ENCODE results near the gene GAREM1.

The GAREM1 gene

DNA sequence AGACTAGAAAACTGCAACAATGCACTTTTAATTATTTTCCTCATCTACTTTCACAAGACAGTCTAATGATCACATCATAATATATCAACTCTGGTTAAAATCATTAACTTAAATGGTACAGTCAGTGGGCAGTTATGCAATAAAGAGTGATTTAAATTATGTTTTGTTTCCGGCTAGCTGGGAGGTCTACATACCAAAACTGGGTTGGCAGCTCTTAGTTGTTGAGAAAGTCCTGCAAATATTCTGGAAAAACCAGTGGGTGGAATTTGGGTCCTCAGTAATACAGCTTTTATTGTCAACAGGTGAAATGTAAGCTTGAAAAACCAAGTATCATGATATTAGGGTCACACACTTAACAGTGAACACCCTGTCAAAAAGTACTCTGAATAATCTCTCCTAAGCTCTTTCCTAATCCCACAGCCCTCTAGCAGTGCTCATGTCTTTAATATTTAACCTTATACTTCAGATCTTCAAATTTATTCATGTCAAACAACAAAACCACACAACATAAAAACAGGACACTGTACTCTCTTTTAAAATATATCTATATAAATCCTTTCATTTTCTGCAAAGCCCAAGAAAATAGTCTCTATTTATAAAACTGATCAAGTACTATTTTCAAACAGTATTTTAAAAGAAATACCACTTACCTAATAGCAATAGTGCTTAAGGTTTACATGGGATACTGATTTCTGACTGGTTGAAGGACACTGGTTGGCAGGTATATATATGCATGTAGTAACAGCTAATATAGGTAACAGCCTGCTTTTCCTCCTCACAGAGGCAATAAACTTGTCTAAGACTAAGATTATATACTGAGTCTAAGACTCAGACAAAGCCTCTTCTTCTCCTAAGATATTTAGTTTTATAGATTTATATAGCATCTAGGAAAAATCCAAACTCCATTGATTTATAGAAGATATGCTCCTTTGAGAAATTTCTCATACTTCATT is 103.8 kb downstream of the GAREM1 start:
- Histone ChIP-seq H3K36me3 (ENCODE audit: control insufficient read depth, insufficient read depth, low read length, severe bottlenecking) (no peaks in the 10 kb centered on the region), H3K9ac (ENCODE audit: low read length) (no peak overlapping the region), H3K4me3 (ENCODE audit: low read length) (no peak overlapping the region), H3K27me3 (replicated peaks; ENCODE audit: control insufficient read depth, insufficient read depth, low read length) (no peaks in the 10 kb centered on the region), H3K9me3 (ENCODE audit: control insufficient read depth, low read length) (no peaks in the 10 kb centered on the region), H3K4me1 (ENCODE audit: control insufficient read depth, insufficient read depth, low read length) (peaks cover 38% of the 10 kb centered on the region)
- peak; percentile 79 for DNase-seq (ENCODE audit: low read depth)

DNA sequence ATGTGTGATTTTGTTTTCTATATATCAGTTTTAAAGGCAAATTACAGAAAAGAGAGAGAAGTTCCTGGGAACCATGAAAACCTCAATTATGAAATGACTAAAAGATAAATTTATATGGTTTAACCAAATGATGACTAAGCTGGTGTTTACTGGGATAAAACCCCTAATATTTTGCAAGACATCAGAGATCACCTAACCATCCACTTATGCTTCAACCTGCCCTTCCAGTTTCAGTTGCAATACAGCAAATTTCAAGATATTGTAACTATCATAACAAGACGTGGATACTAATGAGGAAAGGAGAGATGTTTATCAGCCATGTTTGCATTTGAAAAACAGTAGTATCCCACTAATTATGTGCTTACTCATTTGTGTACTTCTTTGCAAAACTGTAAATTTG is 108.2 kb downstream of the GAREM1 start:
- Histone ChIP-seq H3K4me3 (ENCODE audit: low read length) (no peak overlapping the region), H3K9me3 (ENCODE audit: control insufficient read depth, low read length) (no peaks in the 10 kb centered on the region), H3K9ac (ENCODE audit: low read length) (no peak overlapping the region), H3K36me3 (ENCODE audit: control insufficient read depth, insufficient read depth, low read length, severe bottlenecking) (no peaks in the 10 kb centered on the region), H3K27me3 (replicated peaks; ENCODE audit: control insufficient read depth, insufficient read depth, low read length) (no peaks in the 10 kb centered on the region), H3K4me1 (ENCODE audit: control insufficient read depth, insufficient read depth, low read length) (peaks cover 31% of the 10 kb centered on the region)
- DNase-seq (ENCODE audit: low read depth): no peak

DNA sequence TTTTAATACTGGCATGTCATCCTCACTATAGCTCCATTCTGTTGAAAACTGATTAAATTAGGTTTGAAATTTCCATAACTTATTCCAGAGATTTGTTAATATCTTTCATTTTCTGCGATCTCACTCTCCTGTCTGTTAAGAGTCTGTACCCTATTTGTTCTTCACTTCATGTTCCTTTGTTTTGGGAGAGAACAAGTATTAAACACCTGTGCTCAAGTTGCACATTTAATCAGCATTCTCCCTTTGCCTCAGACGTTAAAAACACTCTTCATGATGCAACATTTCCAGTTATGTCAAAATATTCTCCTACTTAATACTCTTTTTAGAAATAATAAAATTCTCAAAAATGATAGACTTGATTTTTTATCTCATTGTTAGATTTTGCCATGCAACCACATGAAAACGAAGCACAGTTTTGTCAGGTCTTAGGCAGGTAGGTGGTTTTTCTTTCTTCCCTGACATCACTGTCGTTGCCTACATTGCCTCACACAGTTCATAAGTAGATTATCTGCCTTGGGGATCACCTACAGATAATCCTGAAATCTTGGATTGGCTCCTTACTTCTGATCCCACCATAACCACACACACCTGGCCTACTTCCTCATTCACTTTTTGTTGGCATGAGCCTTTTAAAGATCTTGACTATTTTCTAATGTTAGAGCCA is 109.9 kb downstream of the GAREM1 start:
- no peak for DNase-seq (ENCODE audit: low read depth)
- Histone ChIP-seq H3K4me1 (ENCODE audit: control insufficient read depth, insufficient read depth, low read length) (peaks cover 23% of the 10 kb centered on the region), H3K36me3 (ENCODE audit: control insufficient read depth, insufficient read depth, low read length, severe bottlenecking) (no peaks in the 10 kb centered on the region), H3K27me3 (replicated peaks; ENCODE audit: control insufficient read depth, insufficient read depth, low read length) (no peaks in the 10 kb centered on the region), H3K9me3 (ENCODE audit: control insufficient read depth, low read length) (no peaks in the 10 kb centered on the region), H3K4me3 (ENCODE audit: low read length) (peak overlapping the region; percentile 12), H3K9ac (ENCODE audit: low read length) (no peak overlapping the region)

DNA sequence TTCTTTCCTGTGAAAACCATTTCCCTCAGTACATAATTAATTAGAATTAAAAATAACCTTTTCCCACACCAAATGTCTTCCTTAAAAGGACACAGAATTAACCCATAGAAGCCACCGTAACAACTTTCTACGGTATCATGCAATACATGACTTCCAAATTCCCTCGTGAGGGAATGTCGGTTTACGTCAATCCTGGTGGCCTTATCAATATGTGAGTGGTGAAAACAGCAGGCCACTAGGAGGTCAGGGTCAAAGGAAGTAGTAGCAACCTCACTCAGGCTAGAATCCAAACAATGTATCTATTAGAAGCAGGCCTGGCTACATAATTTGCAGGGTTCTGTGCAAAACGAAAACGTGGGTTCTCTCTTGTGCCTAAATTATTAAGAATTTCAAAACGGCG is 112.2 kb downstream of the GAREM1 start:
- no peak overlapping the region for H3K9ac ChIP-seq (ENCODE audit: low read length)
- no peaks in the 10 kb centered on the region for H3K9me3 ChIP-seq (ENCODE audit: control insufficient read depth, low read length)
- no peak overlapping the region for H3K4me3 ChIP-seq (ENCODE audit: low read length)
- H3K27me3 ChIP-seq (replicated peaks; ENCODE audit: control insufficient read depth, insufficient read depth, low read length): no peaks in the 10 kb centered on the region
- H3K36me3 ChIP-seq (ENCODE audit: control insufficient read depth, insufficient read depth, low read length, severe bottlenecking): no peaks in the 10 kb centered on the region
- peaks cover 25% of the 10 kb centered on the region for H3K4me1 ChIP-seq (ENCODE audit: control insufficient read depth, insufficient read depth, low read length)
- no peak for DNase-seq (ENCODE audit: low read depth)

DNA sequence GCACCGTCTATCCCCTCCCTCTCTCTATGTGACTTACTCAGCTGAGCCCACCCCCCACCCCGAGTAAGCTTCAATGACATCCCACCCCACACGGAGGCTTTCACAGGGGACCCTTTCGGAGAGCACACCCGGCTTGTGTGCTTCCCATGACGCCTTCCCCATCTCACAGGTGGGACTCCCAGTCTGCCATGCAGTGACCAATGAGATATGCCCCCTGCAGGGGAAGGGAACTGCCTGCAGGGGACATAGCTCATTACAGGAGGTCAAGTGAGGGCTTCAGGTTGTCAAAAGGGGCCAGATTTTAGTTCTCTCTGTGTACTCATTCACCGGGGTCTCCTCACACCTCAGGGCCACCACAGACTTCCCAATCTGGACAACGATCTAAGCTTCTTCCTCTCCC is 112.6 kb downstream of the GAREM1 start:
- DNase-seq (ENCODE audit: low read depth): no peak
- H3K36me3 ChIP-seq (ENCODE audit: control insufficient read depth, insufficient read depth, low read length, severe bottlenecking): no peaks in the 10 kb centered on the region
- H3K4me1 ChIP-seq (ENCODE audit: control insufficient read depth, insufficient read depth, low read length): peaks cover 25% of the 10 kb centered on the region
- no peaks in the 10 kb centered on the region for H3K27me3 ChIP-seq (replicated peaks; ENCODE audit: control insufficient read depth, insufficient read depth, low read length)
- H3K9ac ChIP-seq (ENCODE audit: low read length): no peak overlapping the region
- H3K4me3 ChIP-seq (ENCODE audit: low read length): no peak overlapping the region
- no peaks in the 10 kb centered on the region for H3K9me3 ChIP-seq (ENCODE audit: control insufficient read depth, low read length)

DNA sequence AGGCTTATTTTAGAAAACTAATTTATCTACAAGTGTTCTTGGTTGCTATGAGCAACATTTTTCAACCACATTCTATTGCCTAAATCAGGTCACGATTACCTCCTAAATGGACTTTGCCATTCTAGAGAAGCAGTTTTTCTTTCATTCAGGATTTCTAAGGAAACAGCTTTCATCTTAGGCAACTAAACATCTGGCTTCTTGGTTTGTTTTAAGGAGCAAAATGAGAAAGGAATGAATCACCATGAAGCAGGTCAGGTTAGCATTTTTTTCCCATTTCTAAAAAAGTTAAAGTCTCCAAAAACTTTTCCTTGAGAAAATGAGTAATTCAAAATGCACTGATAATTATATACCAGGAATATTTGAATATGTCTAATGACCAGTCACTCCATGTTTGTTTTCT is 114.8 kb downstream of the GAREM1 start:
- no peak overlapping the region for H3K4me3 ChIP-seq (ENCODE audit: low read length)
- no peak overlapping the region for H3K9ac ChIP-seq (ENCODE audit: low read length)
- peaks cover 20% of the 10 kb centered on the region for H3K4me1 ChIP-seq (ENCODE audit: control insufficient read depth, insufficient read depth, low read length)
- no peaks in the 10 kb centered on the region for H3K27me3 ChIP-seq (replicated peaks; ENCODE audit: control insufficient read depth, insufficient read depth, low read length)
- no peaks in the 10 kb centered on the region for H3K9me3 ChIP-seq (ENCODE audit: control insufficient read depth, low read length)
- H3K36me3 ChIP-seq (ENCODE audit: control insufficient read depth, insufficient read depth, low read length, severe bottlenecking): no peaks in the 10 kb centered on the region
- peak; percentile 68 for DNase-seq (ENCODE audit: low read depth)

DNA sequence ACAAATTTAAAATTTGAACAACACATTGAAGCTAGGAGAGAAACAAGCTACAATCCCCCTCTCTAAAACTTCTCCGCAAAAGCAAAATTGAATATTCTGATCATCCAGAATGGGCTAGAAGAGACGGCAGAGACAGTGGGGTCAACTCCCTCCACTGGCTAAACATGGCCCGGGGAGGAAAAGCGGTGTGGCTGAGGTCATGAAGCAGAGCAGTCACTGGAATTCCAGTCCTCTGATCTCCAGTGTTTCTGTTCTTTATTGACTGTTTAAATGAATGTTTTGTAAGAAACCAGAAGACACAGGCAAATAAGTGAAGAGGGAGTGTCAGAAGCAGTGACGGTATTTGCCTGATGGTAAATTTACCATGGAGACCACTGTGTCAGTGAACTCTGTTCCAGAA is 116.2 kb downstream of the GAREM1 start:
- no peaks in the 10 kb centered on the region for H3K9me3 ChIP-seq (ENCODE audit: control insufficient read depth, low read length)
- H3K4me3 ChIP-seq (ENCODE audit: low read length): no peak overlapping the region
- peaks cover 27% of the 10 kb centered on the region for H3K4me1 ChIP-seq (ENCODE audit: control insufficient read depth, insufficient read depth, low read length)
- DNase-seq (ENCODE audit: low read depth): no peak
- no peaks in the 10 kb centered on the region for H3K36me3 ChIP-seq (ENCODE audit: control insufficient read depth, insufficient read depth, low read length, severe bottlenecking)
- H3K9ac ChIP-seq (ENCODE audit: low read length): no peak overlapping the region
- H3K27me3 ChIP-seq (replicated peaks; ENCODE audit: control insufficient read depth, insufficient read depth, low read length): no peaks in the 10 kb centered on the region

DNA sequence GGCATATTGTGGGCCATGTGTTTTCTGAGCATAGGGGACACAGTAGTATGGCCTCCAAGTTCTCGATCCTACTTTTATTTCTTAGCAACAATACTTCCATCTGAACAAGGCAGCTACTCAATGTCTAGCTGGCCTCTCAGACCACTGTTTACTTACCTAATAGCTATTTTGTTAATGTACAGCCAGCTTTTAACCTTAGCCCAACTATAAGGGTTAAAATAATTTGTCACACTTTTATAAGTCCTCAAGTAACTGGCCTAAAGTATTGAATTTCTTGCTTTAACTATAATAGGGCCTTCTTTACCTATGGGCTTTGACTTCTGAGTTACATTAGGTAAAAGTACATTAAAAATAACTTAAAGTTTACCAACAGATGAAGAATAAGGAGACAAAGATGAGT is 117.4 kb downstream of the GAREM1 start:
- Histone ChIP-seq H3K27me3 (replicated peaks; ENCODE audit: control insufficient read depth, insufficient read depth, low read length) (no peaks in the 10 kb centered on the region), H3K9me3 (ENCODE audit: control insufficient read depth, low read length) (no peaks in the 10 kb centered on the region), H3K36me3 (ENCODE audit: control insufficient read depth, insufficient read depth, low read length, severe bottlenecking) (no peaks in the 10 kb centered on the region)

DNA sequence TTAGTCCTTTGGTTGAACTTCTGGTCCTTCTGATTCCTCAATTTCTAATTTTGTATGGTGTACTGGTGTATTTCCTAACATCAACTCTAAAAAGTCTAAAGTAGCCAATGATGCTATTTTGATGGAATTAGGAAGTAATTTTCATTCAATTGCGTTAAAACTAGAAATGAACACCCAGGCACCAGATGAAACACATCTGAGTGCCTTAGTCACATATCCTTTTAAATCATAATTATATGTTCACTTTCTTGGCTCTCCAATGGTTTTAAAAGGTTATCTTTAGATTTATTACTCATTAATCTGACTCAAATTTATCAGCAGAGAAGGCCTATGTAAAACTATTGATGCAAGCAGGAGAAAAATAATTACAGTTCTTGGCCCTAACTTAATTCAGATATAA is 119.7 kb downstream of the GAREM1 start:
- Histone ChIP-seq H3K27me3 (replicated peaks; ENCODE audit: control insufficient read depth, insufficient read depth, low read length) (no peaks in the 10 kb centered on the region), H3K36me3 (ENCODE audit: control insufficient read depth, insufficient read depth, low read length, severe bottlenecking) (no peaks in the 10 kb centered on the region), H3K4me1 (ENCODE audit: control insufficient read depth, insufficient read depth, low read length) (peaks cover 53% of the 10 kb centered on the region), H3K9ac (ENCODE audit: low read length) (no peak overlapping the region), H3K9me3 (ENCODE audit: control insufficient read depth, low read length) (no peaks in the 10 kb centered on the region), H3K4me3 (ENCODE audit: low read length) (no peak overlapping the region)
- no peak for DNase-seq (ENCODE audit: low read depth)

More for the DNA sequence above, 117.4 kb downstream of the GAREM1 start:
- Histone ChIP-seq H3K4me1 (ENCODE audit: control insufficient read depth, insufficient read depth, low read length) (peaks cover 35% of the 10 kb centered on the region), H3K9ac (ENCODE audit: low read length) (no peak overlapping the region), H3K4me3 (ENCODE audit: low read length) (no peak overlapping the region)
- no peak for DNase-seq (ENCODE audit: low read depth)

DNA sequence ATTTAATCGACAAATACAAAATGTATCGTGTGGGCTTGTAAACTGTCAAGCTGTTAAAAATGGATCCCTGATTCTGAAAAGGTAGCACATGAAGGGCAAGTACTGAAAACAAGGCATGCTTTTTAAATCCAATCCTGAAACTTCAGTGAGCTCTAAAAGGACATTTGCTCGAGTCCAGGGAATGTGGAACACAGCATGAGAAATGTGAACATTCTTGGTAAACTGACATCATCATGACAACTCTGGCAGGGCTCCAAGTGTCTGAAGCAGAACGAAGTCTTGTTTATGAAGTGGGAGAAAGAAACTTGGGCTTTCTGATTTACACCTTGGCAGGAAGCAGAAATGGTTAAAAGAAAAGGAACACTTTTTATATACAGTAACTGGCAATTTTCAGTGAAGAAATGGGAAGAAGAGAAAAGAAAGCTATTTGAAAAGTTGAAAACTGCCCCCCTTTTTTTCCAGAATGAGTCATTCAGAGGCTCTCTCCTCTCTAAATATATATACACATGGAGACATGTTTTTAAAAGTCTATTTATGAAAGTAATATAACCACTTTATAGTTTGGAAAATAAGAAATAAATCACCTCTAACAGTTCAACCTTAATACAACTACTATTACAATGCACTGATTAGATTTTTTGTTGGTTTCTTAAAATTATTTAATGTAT is 120.8 kb downstream of the GAREM1 start:
- Histone ChIP-seq H3K9ac (ENCODE audit: low read length) (peak overlapping the region; percentile 47), H3K36me3 (ENCODE audit: control insufficient read depth, insufficient read depth, low read length, severe bottlenecking) (no peaks in the 10 kb centered on the region), H3K4me3 (ENCODE audit: low read length) (peak overlapping the region; percentile 61), H3K9me3 (ENCODE audit: control insufficient read depth, low read length) (no peaks in the 10 kb centered on the region), H3K27me3 (replicated peaks; ENCODE audit: control insufficient read depth, insufficient read depth, low read length) (no peaks in the 10 kb centered on the region), H3K4me1 (ENCODE audit: control insufficient read depth, insufficient read depth, low read length) (peaks cover 50% of the 10 kb centered on the region)
- peak; percentile 97 for DNase-seq (ENCODE audit: low read depth)

DNA sequence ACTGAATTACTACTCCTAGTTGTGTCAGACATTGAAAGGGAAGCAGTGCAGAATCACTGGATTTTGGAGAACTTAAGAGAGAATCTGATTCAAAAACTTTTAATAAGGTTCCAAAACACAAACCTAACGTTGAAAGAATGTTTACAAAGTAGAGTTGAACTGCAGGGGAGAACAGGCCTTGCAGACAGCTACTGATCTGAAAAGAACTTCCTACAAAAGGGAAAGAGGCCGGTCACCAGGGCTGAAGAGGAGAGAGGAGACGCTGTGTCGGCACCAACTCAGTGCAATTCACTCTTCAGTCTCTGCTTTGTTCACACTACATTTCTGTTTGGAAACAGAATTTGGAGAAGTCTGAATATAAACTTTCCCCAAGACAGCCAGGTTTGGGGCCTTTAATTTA is 124.0 kb downstream of the GAREM1 start:
- Histone ChIP-seq H3K9ac (ENCODE audit: low read length) (peak overlapping the region; percentile 71), H3K36me3 (ENCODE audit: control insufficient read depth, insufficient read depth, low read length, severe bottlenecking) (no peaks in the 10 kb centered on the region), H3K27me3 (replicated peaks; ENCODE audit: control insufficient read depth, insufficient read depth, low read length) (no peaks in the 10 kb centered on the region), H3K4me1 (ENCODE audit: control insufficient read depth, insufficient read depth, low read length) (peaks cover 58% of the 10 kb centered on the region), H3K4me3 (ENCODE audit: low read length) (peak overlapping the region; percentile 58), H3K9me3 (ENCODE audit: control insufficient read depth, low read length) (no peaks in the 10 kb centered on the region)
- DNase-seq (ENCODE audit: low read depth): peak; percentile 26

Data from adipocyte (in vitro differentiated cells).